NCI-H1930 (cell line): ENCODE results near the gene UBL3.

Source experiments
- DNase-seq, 2 experiments: peaks; one replicate each; lab custom pipeline; 2025; lab: John Stamatoyannopoulos, UW

Gene UBL3

DNA sequence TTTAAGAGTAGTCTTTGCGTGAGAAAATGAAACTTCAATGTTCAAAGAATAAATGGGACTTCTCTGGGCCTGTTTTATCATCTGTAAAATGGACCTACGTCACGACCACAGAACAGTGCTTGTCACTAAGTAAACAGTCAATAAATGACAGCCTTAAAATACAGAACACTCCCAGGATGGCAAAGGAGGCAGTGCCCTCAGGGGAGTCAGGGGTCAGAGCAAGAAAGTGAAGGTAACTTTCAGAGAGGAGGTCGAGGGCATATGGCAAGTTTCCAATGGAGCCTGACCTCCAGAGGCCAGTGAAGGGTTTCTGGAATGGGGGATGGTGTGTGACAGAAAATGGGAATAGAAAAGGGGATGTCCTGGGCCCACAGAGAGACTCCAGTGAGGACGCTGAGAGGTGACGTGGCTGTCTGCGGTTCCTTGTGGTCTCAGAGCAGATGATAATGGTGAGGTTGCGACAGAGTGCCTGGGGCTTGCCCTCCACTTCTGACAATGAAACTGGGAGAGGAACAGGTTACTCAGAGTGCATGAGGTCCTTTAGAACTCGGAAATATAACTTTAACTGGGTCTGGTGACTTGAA, 91.8 kb downstream of the UBL3 start:
- no peak for DNase-seq

DNA sequence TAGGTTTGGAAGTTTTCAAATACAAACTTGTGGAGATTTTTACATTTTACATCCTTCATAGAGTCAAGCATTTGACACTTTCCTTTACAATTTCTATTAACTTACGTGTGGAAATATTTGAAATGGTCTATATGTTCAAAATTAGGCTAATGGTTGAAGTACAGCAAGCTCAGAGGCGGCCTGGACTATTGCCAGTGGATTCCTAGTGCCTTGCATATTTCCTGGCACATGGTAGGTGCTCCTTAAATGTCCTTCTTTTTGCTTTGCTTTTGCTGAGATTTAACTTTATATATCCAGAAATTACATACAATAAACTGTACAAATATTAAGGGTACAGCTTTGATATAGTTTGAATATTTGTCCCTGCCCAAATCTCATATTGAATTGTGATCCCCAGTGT, 93.9 kb downstream of the UBL3 start:
- no peak for DNase-seq

GRCh38 chr13:29754473-29754806, 96.0 kb downstream of the UBL3 start:
- DNase-seq, result no peak

DNA sequence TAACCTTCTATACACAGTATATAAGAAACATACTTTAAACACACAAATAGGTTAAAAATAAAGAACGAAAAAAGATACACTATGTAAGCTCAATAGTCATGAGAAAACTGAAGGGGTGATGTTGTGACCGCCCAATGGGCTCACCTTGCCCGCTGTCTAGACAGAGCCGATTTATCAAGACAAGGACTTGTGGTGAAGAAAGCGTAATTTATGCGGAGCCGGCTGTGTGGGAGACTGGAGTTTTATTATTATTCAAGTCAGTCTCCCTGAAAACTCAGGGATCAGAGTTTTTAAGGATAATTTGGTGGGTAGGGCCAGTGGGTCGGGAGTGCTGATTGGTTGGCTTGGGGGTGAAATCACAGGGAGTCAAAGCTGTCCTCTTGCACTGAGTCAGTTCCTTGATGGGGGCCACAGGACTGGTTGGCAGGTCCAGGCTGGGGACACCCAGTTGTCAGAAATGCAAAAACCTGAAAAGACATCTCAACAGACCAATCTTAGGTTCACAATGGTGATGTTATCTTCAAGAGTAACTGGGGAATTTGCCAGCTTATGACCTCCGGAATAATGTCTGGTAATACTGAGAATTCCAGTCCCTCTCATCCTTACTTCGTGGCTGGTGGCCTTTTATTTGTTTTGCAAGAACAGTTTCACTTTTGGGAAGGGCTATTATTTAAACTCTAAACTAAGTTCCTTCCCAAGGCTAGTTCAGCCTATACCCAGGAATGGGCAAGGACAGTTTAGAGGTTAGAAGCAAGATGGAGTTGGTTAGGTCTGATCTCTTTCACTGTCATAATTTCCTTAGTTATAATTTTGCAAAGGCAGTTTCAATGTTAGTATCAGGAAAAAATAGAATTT, 96.6 kb downstream of the UBL3 start:
- no peak for DNase-seq

DNA sequence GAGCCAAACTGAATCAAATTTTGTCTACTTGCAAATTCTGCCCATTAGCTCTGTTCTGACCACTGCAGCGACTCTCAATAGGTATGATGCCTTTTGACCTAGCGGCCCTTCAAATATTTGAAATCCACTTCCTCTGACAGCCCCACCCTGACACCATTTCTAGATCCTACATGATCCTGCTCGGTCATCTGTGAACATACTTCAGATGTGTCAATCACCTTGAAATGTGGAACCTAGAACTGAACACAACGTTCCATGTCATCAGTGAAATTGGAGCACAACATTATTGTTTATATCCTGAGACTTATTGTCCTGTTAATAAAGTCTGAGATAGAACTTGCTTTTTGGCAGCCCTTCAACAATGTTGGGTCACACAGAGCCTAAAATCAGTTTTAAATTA, 98.2 kb downstream of the UBL3 start:
- DNase-seq, result no peak

DNA sequence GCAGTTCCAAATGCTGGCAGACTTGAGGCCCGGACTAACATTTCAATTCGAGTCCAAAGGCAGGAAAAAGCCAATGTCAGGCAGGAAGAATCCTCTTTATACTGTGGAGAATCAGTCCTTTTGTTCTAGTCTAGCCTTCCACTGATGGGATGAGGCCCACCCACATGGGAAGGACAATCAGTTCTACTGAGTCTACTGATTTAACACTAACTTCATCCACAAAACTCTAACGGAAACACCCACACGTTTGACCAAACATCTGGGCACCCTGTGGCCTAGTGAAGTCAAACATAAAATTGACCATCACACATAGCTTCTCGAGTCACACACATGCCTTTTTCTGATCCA, 100.3 kb downstream of the UBL3 start:
- DNase-seq, result no peak

- no peak for DNase-seq
Measured at GRCh38 chr13:29749401-29750182, 100.8 kb downstream of the UBL3 start.

GRCh38 chr13:29748097-29748496, 102.3 kb downstream of the UBL3 start:
- DNase-seq, result no peak

- no peak for DNase-seq
Measured at GRCh38 chr13:29746148-29746677, 104.2 kb downstream of the UBL3 start.

DNA sequence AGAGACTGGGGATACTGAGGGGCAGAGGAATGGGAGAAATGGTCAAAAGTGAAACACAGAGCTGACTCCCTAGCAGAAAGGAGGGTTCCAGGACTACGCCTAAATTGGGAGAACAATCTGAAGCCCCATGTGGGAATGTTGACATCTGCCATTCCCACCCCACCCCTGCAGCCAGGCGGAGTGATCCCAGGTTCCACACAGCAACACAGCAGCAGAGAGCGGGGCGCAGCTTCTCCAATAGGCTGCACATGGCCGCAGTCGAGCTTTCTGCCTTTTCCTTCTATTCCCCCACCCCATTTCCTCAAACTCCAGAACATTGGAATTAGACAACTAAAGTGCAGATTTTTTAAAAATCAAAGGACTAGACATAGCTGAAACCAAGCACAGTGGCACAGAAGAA, 104.7 kb downstream of the UBL3 start:
- no peak for DNase-seq

GRCh38 chr13:29743201-29743786, 107.1 kb downstream of the UBL3 start:
- DNase-seq, result no peak

DNA sequence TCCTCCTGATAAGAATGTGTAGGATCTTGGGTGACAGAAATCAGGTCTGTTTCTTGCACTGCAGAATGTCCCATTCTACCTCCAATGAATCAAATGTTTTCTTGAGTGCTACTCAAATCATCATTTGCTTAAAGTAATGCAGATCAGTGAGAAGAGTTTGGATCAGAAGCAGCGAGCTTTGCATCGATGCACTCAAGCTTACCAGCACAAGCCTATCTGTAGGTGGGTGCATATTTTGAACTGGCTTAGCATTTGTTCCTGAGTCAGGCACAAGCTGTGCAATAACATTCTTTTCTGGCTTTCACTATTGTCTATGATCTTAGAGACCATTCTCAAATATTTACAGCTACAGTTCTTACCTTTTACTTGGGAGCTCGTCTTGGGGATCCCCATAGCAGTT, 109.5 kb downstream of the UBL3 start:
- no peak for DNase-seq

DNA sequence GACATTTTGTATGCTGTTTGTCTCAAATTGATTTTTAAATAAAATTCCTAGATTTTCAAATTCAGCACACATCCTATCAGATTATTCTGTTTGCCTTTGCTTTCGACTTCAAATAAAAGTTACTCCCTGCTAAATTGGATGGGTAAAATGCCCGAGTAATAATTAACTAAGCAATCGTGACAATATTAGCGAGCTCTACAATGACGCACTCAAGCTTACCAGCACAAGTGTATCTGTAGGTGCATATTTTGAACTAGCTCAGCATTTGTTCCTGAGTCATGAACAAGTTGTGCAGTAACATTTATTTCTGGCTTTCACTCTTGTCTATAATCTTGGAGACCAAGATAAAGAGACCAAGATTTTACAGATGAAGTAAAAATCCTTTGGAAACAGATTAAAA, 113.4 kb downstream of the UBL3 start:
- no peak for DNase-seq

GRCh38 chr13:29733147-29733611, 117.2 kb downstream of the UBL3 start:
- DNase-seq, result no peak

DNA sequence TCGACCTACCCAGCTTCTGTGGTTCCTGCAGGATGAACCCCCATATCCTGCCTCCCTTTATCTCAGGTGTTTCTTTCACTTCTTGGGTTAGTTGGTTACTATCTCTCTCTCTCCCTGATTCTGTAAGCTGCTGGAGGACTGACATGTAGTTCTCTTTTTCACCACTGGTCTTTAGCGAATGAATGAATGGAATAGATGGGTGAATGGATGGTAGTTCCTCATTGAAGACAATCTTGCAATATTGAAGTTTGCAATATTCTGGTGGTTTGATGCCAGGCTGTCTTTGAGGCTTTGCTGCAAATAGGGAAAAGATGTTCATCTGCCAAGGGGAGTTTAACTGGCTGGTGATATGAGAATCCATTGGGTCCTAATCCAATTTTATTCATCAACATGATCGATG, 120.2 kb downstream of the UBL3 start:
- DNase-seq, result no peak

DNA sequence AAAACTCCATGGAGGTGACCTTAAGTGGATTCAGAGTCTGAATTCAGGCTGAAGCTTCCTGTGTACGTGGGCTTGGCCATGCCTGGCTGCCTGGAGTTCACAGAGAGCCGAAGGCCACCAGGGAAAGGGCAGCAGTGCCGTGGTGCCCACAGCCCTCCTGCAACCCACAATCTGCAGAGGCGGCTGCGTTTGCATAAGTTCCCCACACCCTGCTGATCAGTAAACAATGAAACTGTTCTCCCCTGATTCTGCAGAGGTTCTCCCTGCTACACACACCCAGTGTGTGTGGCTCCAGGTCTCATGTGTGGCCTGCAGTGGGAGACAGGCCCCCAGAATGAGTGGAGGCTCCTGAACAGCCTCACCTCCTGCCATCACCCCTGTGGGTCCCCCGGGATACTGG, 128.0 kb downstream of the UBL3 start:
- DNase-seq, result no peak

GRCh38 chr13:29721766-29722165, 128.7 kb downstream of the UBL3 start:
- DNase-seq, result no peak

GRCh38 chr13:29718694-29719093, 131.7 kb downstream of the UBL3 start:
- no peak for DNase-seq

DNA sequence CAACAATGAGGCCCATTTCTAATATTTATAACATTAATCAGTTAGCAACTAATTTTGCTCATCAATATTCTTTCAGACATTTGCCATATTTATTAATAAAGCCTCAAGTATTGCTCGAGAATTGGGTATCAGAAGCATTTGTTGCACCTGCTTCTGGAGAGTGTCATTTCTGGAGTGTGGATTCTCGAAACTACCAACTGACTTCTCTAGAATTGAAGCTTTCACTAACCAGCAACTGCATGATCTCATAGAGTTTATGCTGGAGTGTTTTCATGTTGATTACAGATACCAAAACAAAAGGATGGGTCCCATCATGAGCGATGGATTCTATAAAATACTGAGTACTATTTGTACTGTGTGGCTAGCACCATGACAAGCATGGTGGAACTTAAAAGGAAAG, 133.9 kb downstream of the UBL3 start:
- DNase-seq, result no peak
